Measurements from ENCODE around the gene USP12.

DNA sequence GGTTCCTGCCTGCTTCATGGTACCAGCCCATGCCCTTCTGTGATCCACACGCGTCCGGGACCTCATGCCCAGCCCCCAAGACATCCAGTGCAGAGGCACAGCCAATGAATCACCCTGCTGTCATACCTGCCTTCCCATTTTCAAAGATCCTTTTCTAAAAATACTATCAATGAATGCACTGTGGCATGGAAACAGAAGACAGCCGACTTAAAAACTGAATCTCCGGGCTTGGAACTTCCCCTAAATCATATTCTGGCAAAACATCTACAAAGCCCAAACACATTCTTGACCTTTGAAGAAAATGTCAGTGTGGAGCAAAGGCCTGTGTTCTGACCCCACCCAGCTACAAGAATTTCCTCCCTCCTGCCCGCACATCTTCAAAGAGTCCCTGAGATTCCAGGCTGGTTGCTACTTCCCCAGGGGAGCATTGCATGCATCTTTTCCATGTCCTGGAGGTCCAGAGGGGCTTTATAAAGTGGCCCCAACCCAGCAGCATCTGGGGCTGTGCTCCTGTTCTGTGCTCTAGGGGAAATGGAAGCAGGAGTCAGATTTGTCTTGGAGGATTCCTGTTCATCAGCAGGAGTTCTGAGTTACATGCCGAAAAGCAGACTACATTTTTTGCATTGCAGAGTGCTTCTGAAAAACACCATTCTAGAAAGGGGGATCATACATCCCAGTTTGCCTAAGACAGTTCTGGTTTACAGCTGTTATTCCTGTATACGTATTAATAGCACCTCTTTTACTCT lies 135.2 kb downstream of the USP12 start:
- TF ChIP-seq, protein P1, sequence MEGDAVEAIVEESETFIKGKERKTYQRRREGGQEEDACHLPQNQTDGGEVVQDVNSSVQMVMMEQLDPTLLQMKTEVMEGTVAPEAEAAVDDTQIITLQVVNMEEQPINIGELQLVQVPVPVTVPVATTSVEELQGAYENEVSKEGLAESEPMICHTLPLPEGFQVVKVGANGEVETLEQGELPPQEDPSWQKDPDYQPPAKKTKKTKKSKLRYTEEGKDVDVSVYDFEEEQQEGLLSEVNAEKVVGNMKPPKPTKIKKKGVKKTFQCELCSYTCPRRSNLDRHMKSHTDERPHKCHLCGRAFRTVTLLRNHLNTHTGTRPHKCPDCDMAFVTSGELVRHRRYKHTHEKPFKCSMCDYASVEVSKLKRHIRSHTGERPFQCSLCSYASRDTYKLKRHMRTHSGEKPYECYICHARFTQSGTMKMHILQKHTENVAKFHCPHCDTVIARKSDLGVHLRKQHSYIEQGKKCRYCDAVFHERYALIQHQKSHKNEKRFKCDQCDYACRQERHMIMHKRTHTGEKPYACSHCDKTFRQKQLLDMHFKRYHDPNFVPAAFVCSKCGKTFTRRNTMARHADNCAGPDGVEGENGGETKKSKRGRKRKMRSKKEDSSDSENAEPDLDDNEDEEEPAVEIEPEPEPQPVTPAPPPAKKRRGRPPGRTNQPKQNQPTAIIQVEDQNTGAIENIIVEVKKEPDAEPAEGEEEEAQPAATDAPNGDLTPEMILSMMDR (IDR thresholded peaks at IDR 0.05; ENCODE audit: low read length), result no peak
- TF ChIP-seq EZH2 (IDR thresholded peaks at IDR 0.05; ENCODE audit: borderline replicate concordance, low read length), result no peak
